HL-60 (cell line): ENCODE data around the gene CNN1.
"Not testable (repeated sequence)": the region's sequence is repeated elsewhere in the genome, so short reads cannot be mapped to it uniquely, and the experiment has no call there.

Experiments used
- DNase-seq, 2 experiments: peaks; one replicate each; pipeline ENCODE4 v3.0.0-alpha.2; 2010 to 2020; ENCODE audit warnings: low read depth in 1 of 2, low spot score in 1 of 2
- H3K27ac ChIP-seq: fragments of 250-450 bp; sonication (Bioruptor Pico); replicated peaks from 2 replicates; pipeline ENCODE4 v1.5.1; 2020; ENCODE audit warnings: mild to moderate bottlenecking, moderate library complexity
- H3K27me3 ChIP-seq: fragments of 250-450 bp; sonication (Bioruptor Pico); 2 replicates; pipeline ENCODE4 v1.5.1; 2021; ENCODE audit warnings: mild to moderate bottlenecking, moderate library complexity; ENCODE audit not compliant: insufficient read depth, poor library complexity, severe bottlenecking
- H3K4me3 ChIP-seq: replicated peaks from 2 replicates; pipeline ENCODE4 v1.5.1; 2011; ENCODE audit warnings: mild to moderate bottlenecking, control low read depth, low read length; ENCODE audit not compliant: insufficient read depth
- CTCF ChIP-seq: IDR thresholded peaks from one replicate; pipeline ENCODE4 v1.5.1; 2011; ENCODE audit warnings: low read length, control low read depth, inconsistent platforms; ENCODE audit not compliant: insufficient read depth
- GABPA ChIP-seq: IDR thresholded peaks from 2 replicates; pipeline ENCODE4 v1.6.1; 2012; ENCODE audit warnings: low read depth
- POLR2AphosphoS5 ChIP-seq: IDR thresholded peaks from 2 replicates; pipeline ENCODE4 v1.6.1; 2012; ENCODE audit warnings: low read depth
- REST ChIP-seq: IDR thresholded peaks from 2 replicates; pipeline ENCODE4 v1.6.1; 2012; ENCODE audit warnings: low read depth; ENCODE audit not compliant: insufficient replicate concordance
- SPI1 ChIP-seq: IDR thresholded peaks from 2 replicates; pipeline ENCODE4 v1.6.1; 2012; ENCODE audit warnings: low read depth, mild to moderate bottlenecking, borderline replicate concordance

Gene CNN1

GRCh38 chr19:11558881-11559828 lies 20.5 kb downstream of the CNN1 start, which contains the start of gene ELOF1:
Gene ELOF1 (minus strand): TSS chr19:11559230. CDS start chr19:11554347, 4,883 bp downstream.
- TF ChIP-seq CTCF (no peak), GABPA (peak; percentile 92), SPI1 (no peak; the same call in 1 of the 2 replicates), POLR2AphosphoS5 (peak; percentile 82), REST (peak; percentile 49)
- peak; percentile 97 to 99 for DNase-seq
- Histone ChIP-seq H3K27me3 (no peaks in the 10 kb centered on the region), H3K4me3 (peak within 1 kb of the TSS; percentile 86), H3K27ac (peak within 1 kb of the TSS; percentile 54)

- DNase-seq: peak; percentile 70 to 86
- H3K27me3 ChIP-seq: no peaks in the 10 kb centered on the region
- no peak overlapping the region for H3K27ac ChIP-seq
- peak; percentile 54 for TF ChIP-seq CTCF
- TF ChIP-seq POLR2AphosphoS5: no peak
- no peak overlapping the region for H3K4me3 ChIP-seq
These were observed 21.9 kb downstream of the CNN1 start for GRCh38 chr19:11560404-11561051.

- no peak for DNase-seq
- TF ChIP-seq SPI1: no peak
- no peak for TF ChIP-seq POLR2AphosphoS5
- no peak for TF ChIP-seq CTCF
- TF ChIP-seq REST: no peak
- TF ChIP-seq GABPA: no peak
- no peaks in the 10 kb centered on the region for H3K27me3 ChIP-seq
- H3K27ac ChIP-seq: no peak overlapping the region
- no peak overlapping the region for H3K4me3 ChIP-seq
These were observed 24.9 kb downstream of the CNN1 start for GRCh38 chr19:11563532-11563931.

GRCh38 chr19:11564082-11564807 lies 25.6 kb downstream of the CNN1 start:
- H3K4me3 ChIP-seq, H3K27me3 ChIP-seq, DNase-seq, H3K27ac ChIP-seq: not testable (repeated sequence)

- H3K27me3 ChIP-seq, H3K27ac ChIP-seq, DNase-seq, H3K4me3 ChIP-seq: not testable (repeated sequence)
These were observed 27.0 kb downstream of the CNN1 start for GRCh38 chr19:11565649-11565980.
